B cell (primary cell): ENCODE results near the gene SCARB1. TPM values are rescaled to one million over a fixed set of nuclear protein-coding genes. Genes with fewer than 3 reads are reported as not detected.

Source experiments
- ATAC-seq: fragments of 200-7000 bp; cut with Tn5 transposase; one replicate; pipeline ENCODE4 v1.10.0; 2021; ENCODE audit warnings: low read depth, mild to moderate bottlenecking, moderate number of reproducible peaks, moderate library complexity
- CTCF ChIA-PET: fragments of 350-600 bp; sonication (Branson Sonifier 250); formaldehyde crosslinking; loops from one replicate; lab custom pipeline; 2021; ENCODE audit warnings: antibody characterized with exemption, inconsistent platforms; lab: Charles Lee
- POLR2A ChIA-PET: fragments of 350-600 bp; sonication (Branson Sonifier 250); formaldehyde crosslinking; loops from one replicate; lab custom pipeline; 2021; ENCODE audit warnings: antibody characterized with exemption; lab: Charles Lee
- DNase-seq: peaks from one replicate; pipeline ENCODE4 v3.0.0; 2013
- H2AFZ ChIP-seq: 2 replicates; pipeline ENCODE4 v1.6.1; 2012; ENCODE audit warnings: mild to moderate bottlenecking, low read depth, low read length; ENCODE audit not compliant: insufficient read depth, poor library complexity, severe bottlenecking
- H3K27ac ChIP-seq, 2 donors: 1 replicate in 1 of 2; 2 replicates in 1 of 2; pipeline ENCODE4 v1.5.1; 2012 to 2013; ENCODE audit warnings: low read length in 2 of 2, mild to moderate bottlenecking in 2 of 2, moderate library complexity in 1 of 2
- H3K27me3 ChIP-seq, 4 experiments: fragments of 200-600 bp in 1 of 4; sonication (generic) in 1 of 4; replicated peaks in 1 of 4; 1 replicate in 2 of 4; 2 replicates in 2 of 4; pipeline versions ENCODE4 v1.6.1 to v1.7.0; 2013 to 2016; ENCODE audit warnings: low read length in 3 of 4, mild to moderate bottlenecking in 2 of 4, mixed read lengths in 1 of 4, moderate library complexity in 1 of 4; ENCODE audit not compliant: insufficient read depth in 4 of 4, control insufficient read depth in 3 of 4; ENCODE audit errors: control extremely low read depth in 1 of 4
- H3K36me3 ChIP-seq, 2 experiments: replicated peaks in 1 of 2; 1 replicate in 1 of 2; 2 replicates in 1 of 2; pipeline versions ENCODE4 v1.6.1 to v1.7.1; 2013; ENCODE audit warnings: low read length in 1 of 2; ENCODE audit not compliant: insufficient read depth in 2 of 2, control insufficient read depth in 1 of 2; ENCODE audit errors: control extremely low read depth in 1 of 2, extremely low read depth in 1 of 2
- H3K4me1 ChIP-seq, 2 donors: fragments of 200-600 bp in 1 of 2; sonication (generic) in 1 of 2; 1 replicate in 1 of 2; 2 replicates in 1 of 2; pipeline versions ENCODE4 v1.5.1 to v1.6.1; 2013 to 2017; ENCODE audit warnings: low read length in 2 of 2; ENCODE audit not compliant: control insufficient read depth in 2 of 2, insufficient read depth in 2 of 2
- H3K4me2 ChIP-seq: replicated peaks from 2 replicates; pipeline ENCODE3; 2012; ENCODE audit warnings: mild to moderate bottlenecking, low read depth, low read length; ENCODE audit not compliant: poor library complexity, severe bottlenecking
- H3K4me3 ChIP-seq, 5 experiments: fragments of 200-600 bp in 1 of 5; sonication (generic) in 1 of 5; 1 replicate in 3 of 5; 2 replicates in 2 of 5; pipeline versions ENCODE4 v1.5.1 to v1.7.0; 2011 to 2016; ENCODE audit warnings: low read length in 4 of 5, mild to moderate bottlenecking in 4 of 5, low read depth in 2 of 5, control low read depth in 1 of 5, moderate library complexity in 1 of 5; ENCODE audit not compliant: insufficient read depth in 1 of 5; ENCODE audit errors: control extremely low read depth in 1 of 5, extremely low read depth in 1 of 5
- H3K79me2 ChIP-seq: fragments of 200-600 bp; sonication (generic); one replicate; pipeline ENCODE4 v1.6.0; 2016; ENCODE audit warnings: low read length; ENCODE audit not compliant: control insufficient read depth, insufficient read depth
- H3K9ac ChIP-seq: fragments of 200-600 bp; sonication (generic); 2 replicates; pipeline ENCODE4 v1.6.1; 2017; ENCODE audit warnings: mild to moderate bottlenecking, low read length, moderate library complexity
- H3K9me3 ChIP-seq, 3 donors: one replicate each; pipeline versions ENCODE4 v1.6.1 to v1.7.1; 2013; ENCODE audit warnings: low read length in 2 of 3; ENCODE audit not compliant: control insufficient read depth in 2 of 3, insufficient read depth in 1 of 3; ENCODE audit errors: control extremely low read depth in 1 of 3
- H4K20me1 ChIP-seq: 2 replicates; pipeline ENCODE4 v1.6.0; 2012; ENCODE audit warnings: mild to moderate bottlenecking, low read length; ENCODE audit not compliant: insufficient read depth, control insufficient read depth, poor library complexity, severe bottlenecking
- H3K27ac Mint-ChIP-seq: one replicate; pipeline ENCODE4 v1.8.0; 2021; ENCODE audit warnings: mixed read lengths
- H3K27me3 Mint-ChIP-seq: one replicate; pipeline ENCODE4 v1.8.0; 2021; ENCODE audit warnings: mixed read lengths
- H3K4me1 Mint-ChIP-seq: one replicate; pipeline ENCODE4 v1.8.0; 2021; ENCODE audit warnings: mixed read lengths
- H3K4me3 Mint-ChIP-seq: one replicate; pipeline ENCODE4 v1.8.0; 2021; ENCODE audit warnings: mixed read lengths
- H3K9me3 Mint-ChIP-seq: one replicate; pipeline ENCODE4 v1.8.0; 2022; ENCODE audit warnings: mixed read lengths; ENCODE audit not compliant: insufficient read depth
- EZH2 ChIP-seq: IDR thresholded peaks from 2 replicates; pipeline ENCODE4 v1.6.1; 2012; ENCODE audit warnings: borderline replicate concordance, low read depth, mild to moderate bottlenecking, moderate library complexity, low read length; ENCODE audit not compliant: insufficient read depth, poor library complexity, severe bottlenecking
- WGBS: methylation state at CpG from one replicate; pipeline ENCODE4 v1.1.5; 2013; ENCODE audit warnings: missing lambda C conversion rate; ENCODE audit not compliant: insufficient coverage; 5-methylcytosine and 5-hydroxymethylcytosine counted together
- intact Hi-C: fragments of 100-400 bp; cut with micrococcal nuclease; formaldehyde crosslinking; loops from one replicate; pipeline ENCODE4 v1.10.0; 2022
- polyA plus RNA-seq: library from polyadenylated mRNA; depleted of rRNA; stranded (reverse); fragments of >200 nt; gene quantifications from 2 replicates; pipeline ENCODE4 v1.2.3, GENCODE V29; 2012
- total RNA-seq, 2 donors: library from RNA; stranded (reverse); fragments of 120-200 nt in 1 of 2; gene quantifications; 1 replicate in 1 of 2; 2 replicates in 1 of 2; pipeline versions ENCODE4 v1.2.3 to v1.2.4, GENCODE V29; 2013 to 2022
- TF ChIP-seq, protein P1 (sequence below): fragments of 200-600 bp; IDR thresholded peaks from one replicate; pipeline ENCODE4 v1.8.0; 2022; ENCODE audit warnings: antibody characterized with exemption, mild to moderate bottlenecking

SCARB1 gene
- total and polyA plus RNA-seq, 2 donors (not counting 1 experiment from before 2014, with no cell fraction given) = 26.8 to 30.7 TPM

DNA sequence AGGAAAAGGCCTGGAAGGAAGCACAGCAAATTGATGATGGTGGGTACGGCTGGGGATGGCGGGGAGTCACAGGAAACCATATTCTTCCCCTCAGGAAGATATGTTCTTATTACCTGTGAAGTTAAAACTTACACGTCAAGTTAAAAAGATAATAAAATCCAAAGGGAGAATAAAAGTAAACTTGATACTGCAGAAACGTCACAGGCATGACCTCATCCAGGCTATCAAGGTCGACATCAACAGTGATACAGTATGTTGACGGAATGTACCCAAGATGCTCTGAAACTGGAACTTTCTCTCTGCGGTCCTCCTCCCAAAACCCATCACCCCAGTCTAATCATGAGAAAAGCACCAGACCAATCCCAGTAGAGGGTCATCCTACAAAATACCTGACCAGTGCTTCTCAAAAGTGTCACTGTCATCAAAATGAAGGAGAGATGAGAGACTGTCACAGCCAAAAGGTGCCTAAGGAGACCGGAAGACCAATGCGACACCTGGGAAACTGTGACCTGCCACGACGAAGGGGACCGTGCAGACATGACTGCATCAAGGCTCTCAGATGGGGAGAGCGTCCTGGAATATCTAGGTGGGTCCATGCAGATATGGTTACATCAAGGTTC is 74.6 kb downstream of the SCARB1 start:
- Histone ChIP-seq H2AFZ (no peak overlapping the region), H3K4me3 (no peak overlapping the region), H3K4me2 (no peak overlapping the region), H3K27ac (no peak overlapping the region), H3K4me1 (peaks cover 4 to 5% of the 10 kb centered on the region in 2 donors), H3K36me3 (peaks cover 1 to 22% of the 10 kb centered on the region in 2 experiments), H4K20me1 (no peaks in the 10 kb centered on the region), H3K79me2 (no peaks in the 10 kb centered on the region), H3K9me3 (peaks cover 0 to 10% (median 0%) of the 10 kb centered on the region in 3 donors), H3K27me3 (no peaks in the 10 kb centered on the region), H3K9ac (no peak overlapping the region)
- no peaks in the 10 kb centered on the region for H3K27me3 Mint-ChIP-seq
- H3K9me3 Mint-ChIP-seq = no peaks in the 10 kb centered on the region
- ATAC-seq (no peak), DNase-seq (no peak)
- CTCF ChIA-PET = no interaction called here
- no peak for TF ChIP-seq EZH2
- TF ChIP-seq, protein P1, sequence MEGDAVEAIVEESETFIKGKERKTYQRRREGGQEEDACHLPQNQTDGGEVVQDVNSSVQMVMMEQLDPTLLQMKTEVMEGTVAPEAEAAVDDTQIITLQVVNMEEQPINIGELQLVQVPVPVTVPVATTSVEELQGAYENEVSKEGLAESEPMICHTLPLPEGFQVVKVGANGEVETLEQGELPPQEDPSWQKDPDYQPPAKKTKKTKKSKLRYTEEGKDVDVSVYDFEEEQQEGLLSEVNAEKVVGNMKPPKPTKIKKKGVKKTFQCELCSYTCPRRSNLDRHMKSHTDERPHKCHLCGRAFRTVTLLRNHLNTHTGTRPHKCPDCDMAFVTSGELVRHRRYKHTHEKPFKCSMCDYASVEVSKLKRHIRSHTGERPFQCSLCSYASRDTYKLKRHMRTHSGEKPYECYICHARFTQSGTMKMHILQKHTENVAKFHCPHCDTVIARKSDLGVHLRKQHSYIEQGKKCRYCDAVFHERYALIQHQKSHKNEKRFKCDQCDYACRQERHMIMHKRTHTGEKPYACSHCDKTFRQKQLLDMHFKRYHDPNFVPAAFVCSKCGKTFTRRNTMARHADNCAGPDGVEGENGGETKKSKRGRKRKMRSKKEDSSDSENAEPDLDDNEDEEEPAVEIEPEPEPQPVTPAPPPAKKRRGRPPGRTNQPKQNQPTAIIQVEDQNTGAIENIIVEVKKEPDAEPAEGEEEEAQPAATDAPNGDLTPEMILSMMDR = no peak
- H3K27ac Mint-ChIP-seq = no peak overlapping the region
- H3K4me3 Mint-ChIP-seq = no peak overlapping the region
- POLR2A ChIA-PET = no interaction called here
- over 99% methylated on average over 9 of the region's 13 CpGs for WGBS
- H3K4me1 Mint-ChIP-seq = peaks cover 4% of the 10 kb centered on the region
- intact Hi-C loops = no loop called here
